HepG2 (cell line): ENCODE results near the gene HSPA1A. TPM values are rescaled to one million over a fixed set of nuclear protein-coding genes. Genes with fewer than 3 reads are reported as not detected.

Experiments
- CENPT ChIP-seq: sonication (generic); formaldehyde crosslinking; IDR thresholded peaks from 2 replicates; pipeline ENCODE4 v1.8.0; 2022; ENCODE audit warnings: low read depth, mild to moderate bottlenecking, moderate library complexity, missing genetic modification reagents
- MTF1 ChIP-seq: sonication (generic); formaldehyde crosslinking; IDR thresholded peaks from 2 replicates; pipeline ENCODE4 v1.5.0; 2020; ENCODE audit warnings: missing genetic modification reagents
- NFE2L1 ChIP-seq: sonication (generic); formaldehyde crosslinking; IDR thresholded peaks from 2 replicates; pipeline ENCODE4 v1.4.0; 2020; ENCODE audit warnings: missing genetic modification reagents, mild to moderate bottlenecking, borderline replicate concordance
- YY1 ChIP-seq: IDR thresholded peaks from 2 replicates; pipeline ENCODE4 v1.6.1; 2011; ENCODE audit warnings: low read length, low read depth, moderate library complexity, mild to moderate bottlenecking; ENCODE audit not compliant: insufficient read depth, insufficient replicate concordance
- ZNF326 ChIP-seq: sonication (generic); formaldehyde crosslinking; IDR thresholded peaks from 2 replicates; pipeline ENCODE4 v1.4.0; 2020; ENCODE audit warnings: missing genetic modification reagents, borderline replicate concordance
- ZNF775 ChIP-seq: sonication (generic); formaldehyde crosslinking; IDR thresholded peaks from 2 replicates; pipeline ENCODE4 v1.4.0; 2020; ENCODE audit warnings: missing genetic modification reagents, mild to moderate bottlenecking, moderate library complexity, borderline replicate concordance
- polyA plus RNA-seq, 8 experiments: library from polyadenylated mRNA; depleted of rRNA in 3 of 8; stranded (reverse) in 7 of 8; unstranded in 1 of 8; fragments of >200 nt; fragmentation: Illumina TruSeq in 4 of 8; extraction: Trizol in 4 of 8; gene quantifications; 2 replicates each; pipeline versions ENCODE4 v1.2.1 to v1.2.3, GENCODE V29; 2011 to 2016; ENCODE audit warnings: low read depth in 4 of 8, missing spikeins in 1 of 8, mixed read lengths in 1 of 8; ENCODE audit not compliant: insufficient read depth in 1 of 8
- total RNA-seq, 5 experiments: library from RNA; depleted of rRNA; stranded (reverse); fragments of >200 nt; fragmentation: Illumina TruSeq; extraction: Trizol; gene quantifications; 2 replicates each; pipeline ENCODE4 v1.2.3, GENCODE V29; 2016; ENCODE audit warnings: low read depth in 1 of 5
- TF ChIP-seq, protein P1 (sequence below): IDR thresholded peaks from 2 replicates; pipeline ENCODE4 v1.6.1; 2012; ENCODE audit warnings: low read length, improper control_type of control experiment
- TF ChIP-seq, protein P2 (sequence below): sonication (generic); formaldehyde crosslinking; IDR thresholded peaks from 2 replicates; pipeline ENCODE4 v1.9.0; 2021; ENCODE audit warnings: missing genetic modification reagents, borderline replicate concordance
- TF ChIP-seq, protein P3 (sequence below): sonication (generic); formaldehyde crosslinking; IDR thresholded peaks from 2 replicates; pipeline ENCODE4 v1.5.0; 2020; ENCODE audit warnings: missing genetic modification reagents
- TF ChIP-seq, protein P4 (sequence below): sonication (generic); formaldehyde crosslinking; conservative IDR thresholded peaks from 2 replicates; pipeline ENCODE4 v1.8.1; 2023; ENCODE audit warnings: missing genetic modification reagents
- TF ChIP-seq, protein P5 (sequence below): sonication (generic); formaldehyde crosslinking; IDR thresholded peaks from 2 replicates; pipeline ENCODE4 v1.8.0; 2022; ENCODE audit warnings: mild to moderate bottlenecking, missing genetic modification reagents, moderate library complexity
- TF ChIP-seq, protein P6 (sequence below): sonication (generic); formaldehyde crosslinking; IDR thresholded peaks from 2 replicates; pipeline ENCODE4 v1.5.1; 2020; ENCODE audit warnings: missing genetic modification reagents, mild to moderate bottlenecking, borderline replicate concordance
- TF ChIP-seq, protein P7 (sequence below): sonication (generic); formaldehyde crosslinking; IDR thresholded peaks from 2 replicates; pipeline ENCODE4 v1.8.1; 2023; ENCODE audit warnings: missing genetic modification reagents, mild to moderate bottlenecking, borderline replicate concordance

The HSPA1A gene
- total and polyA plus RNA-seq, 2 of the 13 experiments (the other 11 are each of a cell fraction or from before 2014, with no cell fraction given): 44.5 to 85.0 TPM

DNA sequence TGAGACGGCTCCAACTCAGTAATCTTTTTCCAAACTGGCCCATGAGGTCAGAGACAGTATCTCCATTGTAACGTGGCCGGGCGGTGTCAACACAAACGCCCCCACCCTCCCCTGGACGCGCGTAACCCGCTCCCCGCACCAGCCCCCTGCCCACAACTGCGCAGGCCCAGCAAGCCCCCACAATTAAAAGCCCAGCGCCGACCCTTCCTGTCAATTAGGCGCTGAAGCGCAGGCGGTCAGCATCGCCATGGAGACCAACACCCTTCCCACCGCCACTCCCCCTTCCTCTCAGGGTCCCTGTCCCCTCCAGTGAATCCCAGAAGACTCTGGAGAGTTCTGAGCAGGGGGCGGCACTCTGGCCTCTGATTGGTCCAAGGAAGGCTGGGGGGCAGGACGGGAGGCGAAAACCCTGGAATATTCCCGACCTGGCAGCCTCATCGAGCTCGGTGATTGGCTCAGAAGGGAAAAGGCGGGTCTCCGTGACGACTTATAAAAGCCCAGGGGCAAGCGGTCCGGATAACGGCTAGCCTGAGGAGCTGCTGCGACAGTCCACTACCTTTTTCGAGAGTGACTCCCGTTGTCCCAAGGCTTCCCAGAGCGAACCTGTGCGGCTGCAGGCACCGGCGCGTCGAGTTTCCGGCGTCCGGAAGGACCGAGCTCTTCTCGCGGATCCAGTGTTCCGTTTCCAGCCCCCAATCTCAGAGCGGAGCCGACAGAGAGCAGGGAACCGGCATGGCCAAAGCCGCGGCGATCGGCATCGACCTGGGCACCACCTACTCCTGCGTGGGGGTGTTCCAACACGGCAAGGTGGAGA is at the start of gene HSPA1A, which contains the start of gene HSPA1L (continued):
- TF ChIP-seq, protein P1, sequence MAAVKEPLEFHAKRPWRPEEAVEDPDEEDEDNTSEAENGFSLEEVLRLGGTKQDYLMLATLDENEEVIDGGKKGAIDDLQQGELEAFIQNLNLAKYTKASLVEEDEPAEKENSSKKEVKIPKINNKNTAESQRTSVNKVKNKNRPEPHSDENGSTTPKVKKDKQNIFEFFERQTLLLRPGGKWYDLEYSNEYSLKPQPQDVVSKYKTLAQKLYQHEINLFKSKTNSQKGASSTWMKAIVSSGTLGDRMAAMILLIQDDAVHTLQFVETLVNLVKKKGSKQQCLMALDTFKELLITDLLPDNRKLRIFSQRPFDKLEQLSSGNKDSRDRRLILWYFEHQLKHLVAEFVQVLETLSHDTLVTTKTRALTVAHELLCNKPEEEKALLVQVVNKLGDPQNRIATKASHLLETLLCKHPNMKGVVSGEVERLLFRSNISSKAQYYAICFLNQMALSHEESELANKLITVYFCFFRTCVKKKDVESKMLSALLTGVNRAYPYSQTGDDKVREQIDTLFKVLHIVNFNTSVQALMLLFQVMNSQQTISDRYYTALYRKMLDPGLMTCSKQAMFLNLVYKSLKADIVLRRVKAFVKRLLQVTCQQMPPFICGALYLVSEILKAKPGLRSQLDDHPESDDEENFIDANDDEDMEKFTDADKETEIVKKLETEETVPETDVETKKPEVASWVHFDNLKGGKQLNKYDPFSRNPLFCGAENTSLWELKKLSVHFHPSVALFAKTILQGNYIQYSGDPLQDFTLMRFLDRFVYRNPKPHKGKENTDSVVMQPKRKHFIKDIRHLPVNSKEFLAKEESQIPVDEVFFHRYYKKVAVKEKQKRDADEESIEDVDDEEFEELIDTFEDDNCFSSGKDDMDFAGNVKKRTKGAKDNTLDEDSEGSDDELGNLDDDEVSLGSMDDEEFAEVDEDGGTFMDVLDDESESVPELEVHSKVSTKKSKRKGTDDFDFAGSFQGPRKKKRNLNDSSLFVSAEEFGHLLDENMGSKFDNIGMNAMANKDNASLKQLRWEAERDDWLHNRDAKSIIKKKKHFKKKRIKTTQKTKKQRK: no peak
- TF ChIP-seq, protein P2, sequence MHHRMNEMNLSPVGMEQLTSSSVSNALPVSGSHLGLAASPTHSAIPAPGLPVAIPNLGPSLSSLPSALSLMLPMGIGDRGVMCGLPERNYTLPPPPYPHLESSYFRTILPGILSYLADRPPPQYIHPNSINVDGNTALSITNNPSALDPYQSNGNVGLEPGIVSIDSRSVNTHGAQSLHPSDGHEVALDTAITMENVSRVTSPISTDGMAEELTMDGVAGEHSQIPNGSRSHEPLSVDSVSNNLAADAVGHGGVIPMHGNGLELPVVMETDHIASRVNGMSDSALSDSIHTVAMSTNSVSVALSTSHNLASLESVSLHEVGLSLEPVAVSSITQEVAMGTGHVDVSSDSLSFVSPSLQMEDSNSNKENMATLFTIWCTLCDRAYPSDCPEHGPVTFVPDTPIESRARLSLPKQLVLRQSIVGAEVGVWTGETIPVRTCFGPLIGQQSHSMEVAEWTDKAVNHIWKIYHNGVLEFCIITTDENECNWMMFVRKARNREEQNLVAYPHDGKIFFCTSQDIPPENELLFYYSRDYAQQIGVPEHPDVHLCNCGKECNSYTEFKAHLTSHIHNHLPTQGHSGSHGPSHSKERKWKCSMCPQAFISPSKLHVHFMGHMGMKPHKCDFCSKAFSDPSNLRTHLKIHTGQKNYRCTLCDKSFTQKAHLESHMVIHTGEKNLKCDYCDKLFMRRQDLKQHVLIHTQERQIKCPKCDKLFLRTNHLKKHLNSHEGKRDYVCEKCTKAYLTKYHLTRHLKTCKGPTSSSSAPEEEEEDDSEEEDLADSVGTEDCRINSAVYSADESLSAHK (CRISPR knock-in tag): no peak
- TF ChIP-seq CENPT (CRISPR knock-in tag) (0 out of 2 replicates have a peak, but pooled peaks have one; percentile 33), YY1 (no peak), ZNF326 (no peak), MTF1 (CRISPR knock-in tag) (no peak), NFE2L1 (CRISPR knock-in tag) (no peak), ZNF775 (CRISPR knock-in tag) (no peak)
- TF ChIP-seq, protein P3, sequence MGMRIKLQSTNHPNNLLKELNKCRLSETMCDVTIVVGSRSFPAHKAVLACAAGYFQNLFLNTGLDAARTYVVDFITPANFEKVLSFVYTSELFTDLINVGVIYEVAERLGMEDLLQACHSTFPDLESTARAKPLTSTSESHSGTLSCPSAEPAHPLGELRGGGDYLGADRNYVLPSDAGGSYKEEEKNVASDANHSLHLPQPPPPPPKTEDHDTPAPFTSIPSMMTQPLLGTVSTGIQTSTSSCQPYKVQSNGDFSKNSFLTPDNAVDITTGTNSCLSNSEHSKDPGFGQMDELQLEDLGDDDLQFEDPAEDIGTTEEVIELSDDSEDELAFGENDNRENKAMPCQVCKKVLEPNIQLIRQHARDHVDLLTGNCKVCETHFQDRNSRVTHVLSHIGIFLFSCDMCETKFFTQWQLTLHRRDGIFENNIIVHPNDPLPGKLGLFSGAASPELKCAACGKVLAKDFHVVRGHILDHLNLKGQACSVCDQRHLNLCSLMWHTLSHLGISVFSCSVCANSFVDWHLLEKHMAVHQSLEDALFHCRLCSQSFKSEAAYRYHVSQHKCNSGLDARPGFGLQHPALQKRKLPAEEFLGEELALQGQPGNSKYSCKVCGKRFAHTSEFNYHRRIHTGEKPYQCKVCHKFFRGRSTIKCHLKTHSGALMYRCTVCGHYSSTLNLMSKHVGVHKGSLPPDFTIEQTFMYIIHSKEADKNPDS: no peak
- TF ChIP-seq, protein P4, sequence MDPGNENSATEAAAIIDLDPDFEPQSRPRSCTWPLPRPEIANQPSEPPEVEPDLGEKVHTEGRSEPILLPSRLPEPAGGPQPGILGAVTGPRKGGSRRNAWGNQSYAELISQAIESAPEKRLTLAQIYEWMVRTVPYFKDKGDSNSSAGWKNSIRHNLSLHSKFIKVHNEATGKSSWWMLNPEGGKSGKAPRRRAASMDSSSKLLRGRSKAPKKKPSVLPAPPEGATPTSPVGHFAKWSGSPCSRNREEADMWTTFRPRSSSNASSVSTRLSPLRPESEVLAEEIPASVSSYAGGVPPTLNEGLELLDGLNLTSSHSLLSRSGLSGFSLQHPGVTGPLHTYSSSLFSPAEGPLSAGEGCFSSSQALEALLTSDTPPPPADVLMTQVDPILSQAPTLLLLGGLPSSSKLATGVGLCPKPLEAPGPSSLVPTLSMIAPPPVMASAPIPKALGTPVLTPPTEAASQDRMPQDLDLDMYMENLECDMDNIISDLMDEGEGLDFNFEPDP: no peak
- TF ChIP-seq, protein P5, sequence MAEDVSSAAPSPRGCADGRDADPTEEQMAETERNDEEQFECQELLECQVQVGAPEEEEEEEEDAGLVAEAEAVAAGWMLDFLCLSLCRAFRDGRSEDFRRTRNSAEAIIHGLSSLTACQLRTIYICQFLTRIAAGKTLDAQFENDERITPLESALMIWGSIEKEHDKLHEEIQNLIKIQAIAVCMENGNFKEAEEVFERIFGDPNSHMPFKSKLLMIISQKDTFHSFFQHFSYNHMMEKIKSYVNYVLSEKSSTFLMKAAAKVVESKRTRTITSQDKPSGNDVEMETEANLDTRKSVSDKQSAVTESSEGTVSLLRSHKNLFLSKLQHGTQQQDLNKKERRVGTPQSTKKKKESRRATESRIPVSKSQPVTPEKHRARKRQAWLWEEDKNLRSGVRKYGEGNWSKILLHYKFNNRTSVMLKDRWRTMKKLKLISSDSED (CRISPR knock-in tag): no peak
- TF ChIP-seq, protein P6, sequence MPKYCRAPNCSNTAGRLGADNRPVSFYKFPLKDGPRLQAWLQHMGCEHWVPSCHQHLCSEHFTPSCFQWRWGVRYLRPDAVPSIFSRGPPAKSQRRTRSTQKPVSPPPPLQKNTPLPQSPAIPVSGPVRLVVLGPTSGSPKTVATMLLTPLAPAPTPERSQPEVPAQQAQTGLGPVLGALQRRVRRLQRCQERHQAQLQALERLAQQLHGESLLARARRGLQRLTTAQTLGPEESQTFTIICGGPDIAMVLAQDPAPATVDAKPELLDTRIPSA (CRISPR knock-in tag): no peak
- TF ChIP-seq, protein P7, sequence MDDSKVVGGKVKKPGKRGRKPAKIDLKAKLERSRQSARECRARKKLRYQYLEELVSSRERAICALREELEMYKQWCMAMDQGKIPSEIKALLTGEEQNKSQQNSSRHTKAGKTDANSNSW: 0 out of 2 replicates have a peak, but pooled peaks have one; percentile 38
